Activated CD4-positive, alpha-beta T cell treated with anti-CD3 and anti-CD28 coated beads, Interleukin-2, Interleukin-6, amounts not matched to agents 100 ng/mL and 50 ng/mL, durations not matched to agents 16 hours and 8 hours (primary cell): ENCODE measurements around the gene RASGRF2.
"Not testable (repeated sequence)": the region's sequence is repeated elsewhere in the genome, so short reads cannot be mapped to it uniquely, and the experiment has no call there.

ENCODE experiments used
- DNase-seq: peaks from one replicate; pipeline ENCODE4 v3.0.0-alpha.2; 2020

The RASGRF2 gene

GRCh38 chr5:81246697-81247096 lies 286.5 kb downstream of the RASGRF2 start:
- DNase-seq = no peak

- DNase-seq = no peak
Observed at GRCh38 chr5:81247441-81247972, 287.3 kb downstream of the RASGRF2 start.

- no peak for DNase-seq
Observed at GRCh38 chr5:81249240-81249639, 289.1 kb downstream of the RASGRF2 start.

- DNase-seq = no peak
Observed at GRCh38 chr5:81250004-81250403, 289.8 kb downstream of the RASGRF2 start.

GRCh38 chr5:81251922-81252321 lies 291.8 kb downstream of the RASGRF2 start:
- DNase-seq = no peak

- DNase-seq = no peak
Observed at GRCh38 chr5:81252904-81253303, 292.7 kb downstream of the RASGRF2 start.

GRCh38 chr5:81253875-81254274 lies 293.7 kb downstream of the RASGRF2 start:
- DNase-seq = no peak

GRCh38 chr5:81254886-81255559 lies 294.9 kb downstream of the RASGRF2 start:
- no peak for DNase-seq

- no peak for DNase-seq
Observed at GRCh38 chr5:81256766-81257165, 296.6 kb downstream of the RASGRF2 start.

- DNase-seq = not testable (repeated sequence)
Observed at GRCh38 chr5:81262796-81263195, 302.6 kb downstream of the RASGRF2 start.

- no peak for DNase-seq
Observed at GRCh38 chr5:81265101-81265500, 304.9 kb downstream of the RASGRF2 start.

GRCh38 chr5:81268521-81269196 lies 308.5 kb downstream of the RASGRF2 start:
- no peak for DNase-seq

- DNase-seq = no peak
Observed at GRCh38 chr5:81269751-81270393, 309.7 kb downstream of the RASGRF2 start.

- not testable (repeated sequence) for DNase-seq
Observed at GRCh38 chr5:81270394-81271027, 310.3 kb downstream of the RASGRF2 start.
